PFSK-1 (cell line): ENCODE data around the gene G3BP2.
A peak's percentile ranks its signal among the peaks of the same experiment; 100 is the strongest.

Experiments
- REST ChIP-seq, 2 experiments: IDR thresholded peaks; 2 replicates each; pipeline versions ENCODE4 v1.6.1 to v1.8.0; 2011 to 2012; ENCODE audit warnings: low read depth in 2 of 2, low read length in 2 of 2, control low read depth in 1 of 2, inconsistent platforms in 1 of 2, mild to moderate bottlenecking in 1 of 2, moderate library complexity in 1 of 2; ENCODE audit not compliant: insufficient read depth in 1 of 2
- TAF1 ChIP-seq: IDR thresholded peaks from 2 replicates; pipeline ENCODE4 v1.6.1; 2012; ENCODE audit warnings: low read length, control low read depth, borderline replicate concordance; ENCODE audit not compliant: insufficient read depth

GRCh38 chr4:75673027-75673958, at the start of gene G3BP2:
- no peak; the same call in 1 of the 2 replicates for TF ChIP-seq TAF1
- peak in 1 of 2 experiments; percentile 36; a peak in 1 of 4 replicates for TF ChIP-seq REST (IDR thresholded peaks at IDR 0.05; ENCODE audit: insufficient read depth in 1 of 2, low read depth in 2 of 2, low read length in 2 of 2)
